ENCODE measurements around the gene CAPN3.

The CAPN3 gene

GRCh38 chr15:42363487-42363886, 4.2 kb downstream of the CAPN3 start:
- H3K4me1 ChIP-seq (ENCODE audit: low read length) = no peaks in the 10 kb centered on the region
- H3K9ac ChIP-seq (ENCODE audit: low read length) = no peak overlapping the region
- no peak overlapping the region for H3K27ac ChIP-seq (ENCODE audit: low read length)
- no peaks in the 10 kb centered on the region for H3K27me3 ChIP-seq (replicated peaks; ENCODE audit: insufficient read depth, low read length)
- H4K20me1 ChIP-seq (ENCODE audit: insufficient read depth, low read length) = no peaks in the 10 kb centered on the region
- no peak for DNase-seq
- H3K4me2 ChIP-seq (ENCODE audit: low read depth, low read length) = no peak overlapping the region
- no peaks in the 10 kb centered on the region for H3K36me3 ChIP-seq (replicated peaks; ENCODE audit: insufficient read depth, low read length)
- TF ChIP-seq CTCF (IDR thresholded peaks at IDR 0.05; ENCODE audit: low read length) = no peak
- TF ChIP-seq EZH2phosphoT487 (IDR thresholded peaks at IDR 0.05; ENCODE audit: low read length) = no peak
- TF ChIP-seq EZH2 (optimal IDR thresholded peaks at IDR 0.05; ENCODE audit: low read depth, low read length) = no peak
- no peak overlapping the region for H3K4me3 ChIP-seq (ENCODE audit: low read length)
- no peaks in the 10 kb centered on the region for H3F3A ChIP-seq (ENCODE audit: insufficient read depth, low read length)
- no peaks in the 10 kb centered on the region for H3K9me2 ChIP-seq (replicated peaks; ENCODE audit: insufficient read depth, low read length)
- H3K9me3 ChIP-seq (replicated peaks; ENCODE audit: insufficient read depth, low read length) = no peaks in the 10 kb centered on the region
- no peaks in the 10 kb centered on the region for H3K79me2 ChIP-seq (ENCODE audit: low read length)
- H2AFZ ChIP-seq (ENCODE audit: low read length) = no peak overlapping the region

GRCh38 chr15:42363942-42364341, 4.6 kb downstream of the CAPN3 start:
- Histone ChIP-seq H4K20me1 (ENCODE audit: insufficient read depth, low read length) (no peaks in the 10 kb centered on the region), H3F3A (ENCODE audit: insufficient read depth, low read length) (no peaks in the 10 kb centered on the region), H3K9me3 (replicated peaks; ENCODE audit: insufficient read depth, low read length) (no peaks in the 10 kb centered on the region), H3K79me2 (ENCODE audit: low read length) (no peaks in the 10 kb centered on the region), H3K36me3 (replicated peaks; ENCODE audit: insufficient read depth, low read length) (no peaks in the 10 kb centered on the region), H3K4me1 (ENCODE audit: low read length) (no peaks in the 10 kb centered on the region), H3K9me2 (replicated peaks; ENCODE audit: insufficient read depth, low read length) (no peaks in the 10 kb centered on the region), H3K4me2 (ENCODE audit: low read depth, low read length) (no peak overlapping the region), H3K9ac (ENCODE audit: low read length) (no peak overlapping the region), H3K27ac (ENCODE audit: low read length) (no peak overlapping the region), H2AFZ (ENCODE audit: low read length) (no peak overlapping the region), H3K4me3 (ENCODE audit: low read length) (no peak overlapping the region), H3K27me3 (replicated peaks; ENCODE audit: insufficient read depth, low read length) (no peaks in the 10 kb centered on the region)
- TF ChIP-seq CTCF (IDR thresholded peaks at IDR 0.05; ENCODE audit: low read length) (no peak), EZH2 (optimal IDR thresholded peaks at IDR 0.05; ENCODE audit: low read depth, low read length) (no peak), EZH2phosphoT487 (IDR thresholded peaks at IDR 0.05; ENCODE audit: low read length) (no peak)
- DNase-seq = no peak

GRCh38 chr15:42364529-42364928, 5.2 kb downstream of the CAPN3 start:
- no peaks in the 10 kb centered on the region for H3K9me2 ChIP-seq (replicated peaks; ENCODE audit: insufficient read depth, low read length)
- H3K27me3 ChIP-seq (replicated peaks; ENCODE audit: insufficient read depth, low read length) = no peaks in the 10 kb centered on the region
- no peak overlapping the region for H2AFZ ChIP-seq (ENCODE audit: low read length)
- no peaks in the 10 kb centered on the region for H3K4me1 ChIP-seq (ENCODE audit: low read length)
- H3K27ac ChIP-seq (ENCODE audit: low read length) = no peak overlapping the region
- no peaks in the 10 kb centered on the region for H4K20me1 ChIP-seq (ENCODE audit: insufficient read depth, low read length)
- TF ChIP-seq EZH2 (optimal IDR thresholded peaks at IDR 0.05; ENCODE audit: low read depth, low read length) = no peak
- no peak for TF ChIP-seq EZH2phosphoT487 (IDR thresholded peaks at IDR 0.05; ENCODE audit: low read length)
- no peak overlapping the region for H3K4me2 ChIP-seq (ENCODE audit: low read depth, low read length)
- H3K4me3 ChIP-seq (ENCODE audit: low read length) = no peak overlapping the region
- no peaks in the 10 kb centered on the region for H3F3A ChIP-seq (ENCODE audit: insufficient read depth, low read length)
- H3K9me3 ChIP-seq (replicated peaks; ENCODE audit: insufficient read depth, low read length) = no peaks in the 10 kb centered on the region
- H3K9ac ChIP-seq (ENCODE audit: low read length) = no peak overlapping the region
- H3K79me2 ChIP-seq (ENCODE audit: low read length) = no peaks in the 10 kb centered on the region
- no peaks in the 10 kb centered on the region for H3K36me3 ChIP-seq (replicated peaks; ENCODE audit: insufficient read depth, low read length)
- no peak for DNase-seq

- H3K9me3 ChIP-seq (replicated peaks; ENCODE audit: insufficient read depth, low read length) = no peaks in the 10 kb centered on the region
- H3K27me3 ChIP-seq (replicated peaks; ENCODE audit: insufficient read depth, low read length) = no peaks in the 10 kb centered on the region
- no peak overlapping the region for H3K4me3 ChIP-seq (ENCODE audit: low read length)
- H3K4me1 ChIP-seq (ENCODE audit: low read length) = no peaks in the 10 kb centered on the region
- no peak overlapping the region for H2AFZ ChIP-seq (ENCODE audit: low read length)
- no peak overlapping the region for H3K27ac ChIP-seq (ENCODE audit: low read length)
- no peaks in the 10 kb centered on the region for H3K9me2 ChIP-seq (replicated peaks; ENCODE audit: insufficient read depth, low read length)
- H3K4me2 ChIP-seq (ENCODE audit: low read depth, low read length) = no peak overlapping the region
- no peaks in the 10 kb centered on the region for H3F3A ChIP-seq (ENCODE audit: insufficient read depth, low read length)
- H3K36me3 ChIP-seq (replicated peaks; ENCODE audit: insufficient read depth, low read length) = no peaks in the 10 kb centered on the region
- H3K79me2 ChIP-seq (ENCODE audit: low read length) = no peaks in the 10 kb centered on the region
- TF ChIP-seq CTCF (IDR thresholded peaks at IDR 0.05; ENCODE audit: low read length) = no peak
- no peak for TF ChIP-seq EZH2 (optimal IDR thresholded peaks at IDR 0.05; ENCODE audit: low read depth, low read length)
- TF ChIP-seq EZH2phosphoT487 (IDR thresholded peaks at IDR 0.05; ENCODE audit: low read length) = no peak
- no peaks in the 10 kb centered on the region for H4K20me1 ChIP-seq (ENCODE audit: insufficient read depth, low read length)
- no peak overlapping the region for H3K9ac ChIP-seq (ENCODE audit: low read length)
- DNase-seq = no peak
Measured at GRCh38 chr15:42365921-42366550, 6.7 kb downstream of the CAPN3 start.

Measured in MM.1S (cell line).